Lower leg skin (tissue), 4 donors: Measurements from ENCODE around the gene OR2H2. TPM values are rescaled to one million over a fixed set of nuclear protein-coding genes. Genes with fewer than 3 reads are reported as not detected.

Experiments used
- DNase-seq, 2 donors: peaks; one replicate each; pipeline ENCODE4 v3.0.0-alpha.2; 2019; ENCODE audit warnings: low spot score in 2 of 2
- H3K4me3 ChIP-seq: fragments of 200-600 bp; sonication (generic); 2 replicates; pipeline ENCODE4 v1.5.1; 2017; ENCODE audit warnings: mild to moderate bottlenecking, low read depth; ENCODE audit not compliant: poor library complexity, severe bottlenecking
- POLR2A ChIP-seq, 2 donors: fragments of 450-650 bp; IDR thresholded peaks; one replicate each; pipeline ENCODE4 v1.6.1; 2016 to 2017; ENCODE audit warnings: antibody characterized with exemption in 2 of 2, mild to moderate bottlenecking in 1 of 2, moderate library complexity in 1 of 2
- WGBS, 2 donors: methylation state at CpG; one replicate each; pipeline ENCODE4 v1.1.5; 2018; 5-methylcytosine and 5-hydroxymethylcytosine counted together
- intact Hi-C: fragments of 100-400 bp; cut with DNase I; formaldehyde crosslinking; loops from one replicate; pipeline ENCODE4 v1.15.0; 2023; ENCODE audit warnings: low total_unique reads
- total RNA-seq, 4 donors: library from RNA; depleted of rRNA; stranded (reverse); fragments of >200 nt; gene quantifications; one replicate each; pipeline ENCODE4 v1.1.0, GENCODE V29; 2016
- TF ChIP-seq, protein P1 (sequence below), 3 donors: fragments of 450-650 bp; IDR thresholded peaks; one replicate each; pipeline ENCODE4 v1.5.1; 2016; ENCODE audit warnings: antibody characterized with exemption in 3 of 3, mild to moderate bottlenecking in 3 of 3, moderate library complexity in 2 of 3

The OR2H2 gene
- total RNA-seq, 4 donors from 2014 or later: not detected

GRCh38 chr6:29554764-29555163 is 30.2 kb upstream of the OR2H2 start:
- TF ChIP-seq, protein P1, sequence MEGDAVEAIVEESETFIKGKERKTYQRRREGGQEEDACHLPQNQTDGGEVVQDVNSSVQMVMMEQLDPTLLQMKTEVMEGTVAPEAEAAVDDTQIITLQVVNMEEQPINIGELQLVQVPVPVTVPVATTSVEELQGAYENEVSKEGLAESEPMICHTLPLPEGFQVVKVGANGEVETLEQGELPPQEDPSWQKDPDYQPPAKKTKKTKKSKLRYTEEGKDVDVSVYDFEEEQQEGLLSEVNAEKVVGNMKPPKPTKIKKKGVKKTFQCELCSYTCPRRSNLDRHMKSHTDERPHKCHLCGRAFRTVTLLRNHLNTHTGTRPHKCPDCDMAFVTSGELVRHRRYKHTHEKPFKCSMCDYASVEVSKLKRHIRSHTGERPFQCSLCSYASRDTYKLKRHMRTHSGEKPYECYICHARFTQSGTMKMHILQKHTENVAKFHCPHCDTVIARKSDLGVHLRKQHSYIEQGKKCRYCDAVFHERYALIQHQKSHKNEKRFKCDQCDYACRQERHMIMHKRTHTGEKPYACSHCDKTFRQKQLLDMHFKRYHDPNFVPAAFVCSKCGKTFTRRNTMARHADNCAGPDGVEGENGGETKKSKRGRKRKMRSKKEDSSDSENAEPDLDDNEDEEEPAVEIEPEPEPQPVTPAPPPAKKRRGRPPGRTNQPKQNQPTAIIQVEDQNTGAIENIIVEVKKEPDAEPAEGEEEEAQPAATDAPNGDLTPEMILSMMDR (IDR thresholded peaks at IDR 0.05): no peak
- TF ChIP-seq POLR2A (IDR thresholded peaks at IDR 0.05): no peak
- WGBS, 2 donors: 76 to 79% methylated on average over 5 of the region's 5 CpGs

DNA sequence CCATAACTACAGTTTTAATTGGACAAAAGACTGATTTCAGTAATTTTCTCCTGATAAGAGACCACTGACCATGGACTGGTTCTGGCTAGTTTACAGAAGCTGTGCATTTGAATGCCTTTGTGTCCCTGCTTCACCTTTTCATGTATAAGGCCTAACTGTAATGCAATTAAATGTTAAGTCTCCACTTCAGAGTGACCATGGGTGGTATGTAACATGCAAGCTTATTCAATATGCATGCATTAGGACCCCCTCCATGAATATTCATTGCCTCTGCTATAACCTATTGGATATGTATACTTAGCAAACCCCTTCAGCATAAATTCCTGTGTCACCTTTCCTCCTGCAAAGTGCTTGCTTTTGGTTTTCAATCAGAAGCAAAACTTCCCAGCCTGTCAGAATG is 27.6 kb upstream of the OR2H2 start:
- no peak for DNase-seq
- TF ChIP-seq, protein P1 (IDR thresholded peaks at IDR 0.05): no peak
- no peak for TF ChIP-seq POLR2A (IDR thresholded peaks at IDR 0.05)
- intact Hi-C loops: no loop called here
- no peak overlapping the region for H3K4me3 ChIP-seq

More at GRCh38 chr6:29554764-29555163, 30.2 kb upstream of the OR2H2 start:
- DNase-seq: no peak
- intact Hi-C loops: no loop called here
- H3K4me3 ChIP-seq: no peak overlapping the region

GRCh38 chr6:29558439-29559079 is 26.4 kb upstream of the OR2H2 start:
- WGBS, 2 donors: 90 to 91% methylated on average over 22 of the region's 22 CpGs
- no peak overlapping the region for H3K4me3 ChIP-seq
- intact Hi-C loops: no loop called here
- TF ChIP-seq, protein P1 (IDR thresholded peaks at IDR 0.05): no peak
- DNase-seq: no peak

DNA sequence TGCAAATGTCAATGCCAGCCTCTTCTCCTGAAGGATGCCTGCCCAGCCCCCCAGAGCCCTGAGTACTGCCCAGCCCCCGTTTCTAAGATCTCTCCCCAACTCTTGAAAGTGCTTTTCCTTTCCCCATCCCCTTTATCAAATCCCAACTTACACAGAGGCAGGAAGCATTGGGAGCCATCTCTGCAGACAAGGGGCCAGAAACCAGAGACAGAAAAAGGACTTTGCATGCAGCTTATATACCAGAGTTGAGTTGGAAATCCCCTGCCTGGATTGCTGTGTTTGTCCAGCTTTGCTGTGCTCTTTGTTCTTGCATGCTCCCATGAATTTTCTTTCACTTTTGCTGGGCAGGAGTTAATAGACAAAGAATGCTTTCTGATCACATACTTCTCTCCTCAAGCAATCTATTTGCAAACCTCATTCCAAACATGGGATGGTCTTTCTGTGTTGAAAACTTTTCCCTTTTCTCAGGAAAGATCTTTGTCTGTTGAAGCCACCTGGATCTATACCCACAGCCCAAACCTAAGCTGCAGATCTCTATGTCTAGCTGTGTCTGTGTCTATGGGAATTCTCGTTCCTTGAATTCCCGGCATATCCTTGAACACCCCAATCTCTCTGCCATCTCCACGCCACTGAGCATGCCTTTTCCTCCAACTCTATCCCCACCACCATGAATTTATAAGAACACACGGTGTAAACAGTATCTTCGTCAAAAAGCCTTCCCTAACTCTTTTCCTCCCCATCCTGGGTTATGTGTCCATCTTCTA is 25.2 kb upstream of the OR2H2 start, which contains the start of gene UBD:
TSS of gene UBD (minus strand) at position 209 of the 764 bp plus-strand sequence. CDS start at position 178, 31 bp downstream.
- H3K4me3 ChIP-seq: no peak within 1 kb of the TSS
- WGBS, 2 donors: 75 to 83% methylated on average over 6 of the region's 6 CpGs
- intact Hi-C loops: no loop called here
- TF ChIP-seq POLR2A (IDR thresholded peaks at IDR 0.05): no peak
- TF ChIP-seq, protein P1 (IDR thresholded peaks at IDR 0.05): no peak
- no peak for DNase-seq

GRCh38 chr6:29561091-29561490 is 23.8 kb upstream of the OR2H2 start:
- TF ChIP-seq, protein P1 (IDR thresholded peaks at IDR 0.05): no peak
- TF ChIP-seq POLR2A (IDR thresholded peaks at IDR 0.05): no peak
- no peak overlapping the region for H3K4me3 ChIP-seq
- DNase-seq: no peak
- intact Hi-C loops: no loop called here
